ENCODE measurements around the gene SYN1. TPM values are rescaled to one million over a fixed set of nuclear protein-coding genes. Genes with fewer than 3 reads are reported as not detected.

SYN1 gene
- polyA plus RNA-seq, 1 of the 3 experiments (the other 2 are of a cell fraction), result 0.08 TPM

DNA sequence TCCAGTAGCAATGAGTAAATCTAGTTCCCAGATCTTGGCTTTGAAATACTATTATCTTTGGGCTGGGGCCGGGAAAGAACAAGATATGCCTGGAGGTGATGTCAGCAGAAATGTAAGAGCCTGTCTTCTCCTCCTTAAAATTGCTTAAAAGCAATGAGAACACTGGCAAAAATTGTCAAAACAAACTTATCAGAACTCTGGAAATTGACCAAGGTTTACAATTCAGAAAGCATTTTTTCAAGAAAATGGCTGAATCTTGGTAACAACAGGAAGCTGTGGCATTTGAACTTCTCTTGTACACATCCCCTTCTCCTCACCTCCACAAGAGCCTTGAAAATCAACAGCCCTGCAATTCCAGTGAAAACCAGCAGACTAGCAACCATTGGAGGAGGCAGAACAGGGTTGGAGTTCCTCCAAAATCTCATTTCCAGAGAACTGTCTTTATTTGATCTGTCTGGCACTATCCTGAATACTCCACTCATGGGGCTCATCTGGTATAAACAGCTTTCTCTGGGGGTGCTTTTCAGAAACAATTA lies 23.9 kb downstream of the SYN1 start:
- no peaks in the 10 kb centered on the region for H3K79me2 ChIP-seq (ENCODE audit: insufficient read depth)
- H3K27me3 ChIP-seq (ENCODE audit: insufficient read depth), result no peaks in the 10 kb centered on the region
- H3K9ac ChIP-seq, result no peak overlapping the region
- no peaks in the 10 kb centered on the region for H3K36me3 ChIP-seq (replicated peaks in 1 of 2; ENCODE audit: control insufficient read depth in 1 of 2, insufficient read depth in 2 of 2, low read length in 1 of 2)
- no peak for DNase-seq
- H3K9me3 ChIP-seq, result no peaks in the 10 kb centered on the region
- POLR2A ChIA-PET, result no interaction called here
- 29% methylated on average over 1 of the region's 1 CpG for WGBS (ENCODE audit: low lambda C conversion rate)
- no peak overlapping the region for H3K27ac ChIP-seq (ENCODE audit: low read depth in 2 of 2, low read length in 1 of 2)
- H3K4me1 ChIP-seq (ENCODE audit: control insufficient read depth in 1 of 2, insufficient read depth in 2 of 2, low read depth in 1 of 2, low read length in 1 of 2), result no peaks in the 10 kb centered on the region
- no peaks in the 10 kb centered on the region for H4K20me1 ChIP-seq (ENCODE audit: insufficient read depth)
- no peak overlapping the region for H3K4me2 ChIP-seq
- no peaks in the 10 kb centered on the region for H3K9me2 ChIP-seq
- H2AFZ ChIP-seq (ENCODE audit: low read depth), result no peak overlapping the region
- TF ChIP-seq SIN3A (IDR thresholded peaks at IDR 0.05; ENCODE audit: borderline replicate concordance, low read depth, low read length), result no peak
- H3F3A ChIP-seq (replicated peaks; ENCODE audit: insufficient read depth), result no peaks in the 10 kb centered on the region
- H3K4me3 ChIP-seq (ENCODE audit: low read depth in 2 of 2, low read length in 1 of 2), result no peak overlapping the region
- CTCF ChIA-PET, result interaction anchor here (1.3 kb wide), 1 partner anchor 48 kb away, joined by 4 read pairs; no protein-coding TSS in a partner anchor

DNA sequence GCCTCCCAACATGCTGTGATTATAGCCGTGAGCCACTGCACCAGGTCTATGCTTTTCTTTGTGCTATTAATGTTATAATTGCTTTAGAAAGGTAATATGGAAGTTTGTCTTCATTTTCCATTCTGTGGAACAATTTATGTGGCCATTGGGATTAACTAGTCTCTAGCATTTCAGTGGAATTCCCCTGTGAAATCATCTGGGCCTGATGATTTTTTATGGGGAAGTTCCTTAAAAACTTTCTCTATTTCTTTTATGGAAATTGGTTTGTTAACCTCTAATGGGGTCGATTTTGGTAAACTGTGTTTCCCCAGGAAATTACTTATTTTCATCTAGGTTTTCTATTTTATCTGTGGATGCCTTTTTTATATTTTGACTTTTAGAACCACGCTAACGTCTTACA lies 26.1 kb downstream of the SYN1 start:
- CTCF ChIA-PET, result no interaction called here
- POLR2A ChIA-PET, result no interaction called here
- no peaks in the 10 kb centered on the region for H3K9me3 ChIP-seq
- no peaks in the 10 kb centered on the region for H3K79me2 ChIP-seq (ENCODE audit: insufficient read depth)
- H2AFZ ChIP-seq (ENCODE audit: low read depth), result no peak overlapping the region
- H4K20me1 ChIP-seq (ENCODE audit: insufficient read depth), result no peaks in the 10 kb centered on the region
- no peaks in the 10 kb centered on the region for H3K27me3 ChIP-seq (ENCODE audit: insufficient read depth)
- H3K4me3 ChIP-seq (ENCODE audit: low read depth in 2 of 2, low read length in 1 of 2), result no peak overlapping the region
- H3K27ac ChIP-seq (ENCODE audit: low read depth in 2 of 2, low read length in 1 of 2), result no peak overlapping the region
- DNase-seq, result no peak
- TF ChIP-seq EZH2phosphoT487 (IDR thresholded peaks at IDR 0.05; ENCODE audit: borderline replicate concordance, low read depth) (no peak), NRF1 (IDR thresholded peaks at IDR 0.05; ENCODE audit: low read depth, low read length) (no peak), IRF3 (IDR thresholded peaks at IDR 0.05; ENCODE audit: low read depth, low read length) (no peak), GABPA (IDR thresholded peaks at IDR 0.05; ENCODE audit: low read depth) (no peak), TEAD4 (IDR thresholded peaks at IDR 0.05; ENCODE audit: borderline replicate concordance, insufficient read depth) (no peak), EP300 (IDR thresholded peaks at IDR 0.05; ENCODE audit: borderline replicate concordance in 1 of 2, low read depth in 1 of 2, low read length in 1 of 2) (no peak), RAD21 (IDR thresholded peaks at IDR 0.05; ENCODE audit: low read length) (no peak), ELF1 (IDR thresholded peaks at IDR 0.05) (no peak), CHD2 (IDR thresholded peaks at IDR 0.05; ENCODE audit: low read length, partially characterized antibody) (no peak), USF1 (IDR thresholded peaks at IDR 0.05; ENCODE audit: borderline replicate concordance, low read depth) (no peak), TAF1 (IDR thresholded peaks at IDR 0.05; ENCODE audit: borderline replicate concordance, low read depth, low read length) (no peak), POLR2AphosphoS5 (IDR thresholded peaks at IDR 0.05; ENCODE audit: low read depth, low read length) (no peak)
- TF ChIP-seq, protein P1, sequence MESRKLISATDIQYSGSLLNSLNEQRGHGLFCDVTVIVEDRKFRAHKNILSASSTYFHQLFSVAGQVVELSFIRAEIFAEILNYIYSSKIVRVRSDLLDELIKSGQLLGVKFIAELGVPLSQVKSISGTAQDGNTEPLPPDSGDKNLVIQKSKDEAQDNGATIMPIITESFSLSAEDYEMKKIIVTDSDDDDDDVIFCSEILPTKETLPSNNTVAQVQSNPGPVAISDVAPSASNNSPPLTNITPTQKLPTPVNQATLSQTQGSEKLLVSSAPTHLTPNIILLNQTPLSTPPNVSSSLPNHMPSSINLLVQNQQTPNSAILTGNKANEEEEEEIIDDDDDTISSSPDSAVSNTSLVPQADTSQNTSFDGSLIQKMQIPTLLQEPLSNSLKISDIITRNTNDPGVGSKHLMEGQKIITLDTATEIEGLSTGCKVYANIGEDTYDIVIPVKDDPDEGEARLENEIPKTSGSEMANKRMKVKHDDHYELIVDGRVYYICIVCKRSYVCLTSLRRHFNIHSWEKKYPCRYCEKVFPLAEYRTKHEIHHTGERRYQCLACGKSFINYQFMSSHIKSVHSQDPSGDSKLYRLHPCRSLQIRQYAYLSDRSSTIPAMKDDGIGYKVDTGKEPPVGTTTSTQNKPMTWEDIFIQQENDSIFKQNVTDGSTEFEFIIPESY (IDR thresholded peaks at IDR 0.05; ENCODE audit: borderline replicate concordance, low read depth), result no peak
- TF ChIP-seq, protein P2, sequence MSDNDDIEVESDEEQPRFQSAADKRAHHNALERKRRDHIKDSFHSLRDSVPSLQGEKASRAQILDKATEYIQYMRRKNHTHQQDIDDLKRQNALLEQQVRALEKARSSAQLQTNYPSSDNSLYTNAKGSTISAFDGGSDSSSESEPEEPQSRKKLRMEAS (IDR thresholded peaks at IDR 0.05; ENCODE audit: low read depth), result no peak
- TF ChIP-seq, protein P3, sequence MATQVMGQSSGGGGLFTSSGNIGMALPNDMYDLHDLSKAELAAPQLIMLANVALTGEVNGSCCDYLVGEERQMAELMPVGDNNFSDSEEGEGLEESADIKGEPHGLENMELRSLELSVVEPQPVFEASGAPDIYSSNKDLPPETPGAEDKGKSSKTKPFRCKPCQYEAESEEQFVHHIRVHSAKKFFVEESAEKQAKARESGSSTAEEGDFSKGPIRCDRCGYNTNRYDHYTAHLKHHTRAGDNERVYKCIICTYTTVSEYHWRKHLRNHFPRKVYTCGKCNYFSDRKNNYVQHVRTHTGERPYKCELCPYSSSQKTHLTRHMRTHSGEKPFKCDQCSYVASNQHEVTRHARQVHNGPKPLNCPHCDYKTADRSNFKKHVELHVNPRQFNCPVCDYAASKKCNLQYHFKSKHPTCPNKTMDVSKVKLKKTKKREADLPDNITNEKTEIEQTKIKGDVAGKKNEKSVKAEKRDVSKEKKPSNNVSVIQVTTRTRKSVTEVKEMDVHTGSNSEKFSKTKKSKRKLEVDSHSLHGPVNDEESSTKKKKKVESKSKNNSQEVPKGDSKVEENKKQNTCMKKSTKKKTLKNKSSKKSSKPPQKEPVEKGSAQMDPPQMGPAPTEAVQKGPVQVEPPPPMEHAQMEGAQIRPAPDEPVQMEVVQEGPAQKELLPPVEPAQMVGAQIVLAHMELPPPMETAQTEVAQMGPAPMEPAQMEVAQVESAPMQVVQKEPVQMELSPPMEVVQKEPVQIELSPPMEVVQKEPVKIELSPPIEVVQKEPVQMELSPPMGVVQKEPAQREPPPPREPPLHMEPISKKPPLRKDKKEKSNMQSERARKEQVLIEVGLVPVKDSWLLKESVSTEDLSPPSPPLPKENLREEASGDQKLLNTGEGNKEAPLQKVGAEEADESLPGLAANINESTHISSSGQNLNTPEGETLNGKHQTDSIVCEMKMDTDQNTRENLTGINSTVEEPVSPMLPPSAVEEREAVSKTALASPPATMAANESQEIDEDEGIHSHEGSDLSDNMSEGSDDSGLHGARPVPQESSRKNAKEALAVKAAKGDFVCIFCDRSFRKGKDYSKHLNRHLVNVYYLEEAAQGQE (IDR thresholded peaks at IDR 0.05; ENCODE audit: low read depth, low read length), result no peak
- TF ChIP-seq, protein P4, sequence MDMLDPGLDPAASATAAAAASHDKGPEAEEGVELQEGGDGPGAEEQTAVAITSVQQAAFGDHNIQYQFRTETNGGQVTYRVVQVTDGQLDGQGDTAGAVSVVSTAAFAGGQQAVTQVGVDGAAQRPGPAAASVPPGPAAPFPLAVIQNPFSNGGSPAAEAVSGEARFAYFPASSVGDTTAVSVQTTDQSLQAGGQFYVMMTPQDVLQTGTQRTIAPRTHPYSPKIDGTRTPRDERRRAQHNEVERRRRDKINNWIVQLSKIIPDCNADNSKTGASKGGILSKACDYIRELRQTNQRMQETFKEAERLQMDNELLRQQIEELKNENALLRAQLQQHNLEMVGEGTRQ (IDR thresholded peaks at IDR 0.05; ENCODE audit: borderline replicate concordance, low read depth, low read length), result no peak
- H3F3A ChIP-seq (replicated peaks; ENCODE audit: insufficient read depth), result no peaks in the 10 kb centered on the region
- H3K9ac ChIP-seq, result no peak overlapping the region
- H3K9me2 ChIP-seq, result no peaks in the 10 kb centered on the region
- 30% methylated on average over 4 of the region's 4 CpGs for WGBS (ENCODE audit: low lambda C conversion rate)
- H3K4me1 ChIP-seq (ENCODE audit: control insufficient read depth in 1 of 2, insufficient read depth in 2 of 2, low read depth in 1 of 2, low read length in 1 of 2), result no peaks in the 10 kb centered on the region
- no peak overlapping the region for H3K4me2 ChIP-seq
- H3K36me3 ChIP-seq (replicated peaks in 1 of 2; ENCODE audit: control insufficient read depth in 1 of 2, insufficient read depth in 2 of 2, low read length in 1 of 2), result no peaks in the 10 kb centered on the region
